Measurements from ENCODE around the gene CAMTA1.

CAMTA1 gene

DNA sequence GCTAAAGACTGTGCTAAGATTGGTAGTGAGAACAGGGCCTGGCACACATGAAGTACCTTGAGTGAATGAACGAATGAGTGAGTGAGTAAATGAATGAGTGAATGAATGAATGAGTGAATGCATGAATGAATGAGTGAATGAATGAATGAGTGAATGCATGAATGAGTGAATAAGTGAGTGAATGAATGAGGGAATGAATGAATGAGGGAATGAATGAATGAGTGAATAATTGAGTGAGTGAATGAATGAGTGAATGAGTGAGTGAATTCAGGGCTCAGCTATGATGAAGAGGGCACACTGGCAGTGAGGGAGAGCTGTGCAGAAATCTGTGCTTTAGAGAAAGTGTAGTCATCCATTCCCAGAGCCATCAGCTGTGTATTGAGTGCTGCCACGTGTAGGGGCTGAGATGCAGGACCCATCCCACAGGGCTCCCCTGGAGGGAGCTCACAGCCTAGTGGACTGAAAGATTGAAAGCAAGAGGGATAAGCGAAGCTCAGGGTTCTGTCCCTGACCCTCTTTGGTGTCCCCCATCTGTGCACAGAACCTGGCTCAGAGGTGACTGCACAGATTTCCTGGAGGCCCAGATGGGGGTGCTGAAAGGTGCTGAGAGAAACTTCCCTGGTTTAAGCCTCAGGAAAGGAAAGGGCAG lies 767.9 kb downstream of the CAMTA1 start:
- DNase-seq, result no peak

DNA sequence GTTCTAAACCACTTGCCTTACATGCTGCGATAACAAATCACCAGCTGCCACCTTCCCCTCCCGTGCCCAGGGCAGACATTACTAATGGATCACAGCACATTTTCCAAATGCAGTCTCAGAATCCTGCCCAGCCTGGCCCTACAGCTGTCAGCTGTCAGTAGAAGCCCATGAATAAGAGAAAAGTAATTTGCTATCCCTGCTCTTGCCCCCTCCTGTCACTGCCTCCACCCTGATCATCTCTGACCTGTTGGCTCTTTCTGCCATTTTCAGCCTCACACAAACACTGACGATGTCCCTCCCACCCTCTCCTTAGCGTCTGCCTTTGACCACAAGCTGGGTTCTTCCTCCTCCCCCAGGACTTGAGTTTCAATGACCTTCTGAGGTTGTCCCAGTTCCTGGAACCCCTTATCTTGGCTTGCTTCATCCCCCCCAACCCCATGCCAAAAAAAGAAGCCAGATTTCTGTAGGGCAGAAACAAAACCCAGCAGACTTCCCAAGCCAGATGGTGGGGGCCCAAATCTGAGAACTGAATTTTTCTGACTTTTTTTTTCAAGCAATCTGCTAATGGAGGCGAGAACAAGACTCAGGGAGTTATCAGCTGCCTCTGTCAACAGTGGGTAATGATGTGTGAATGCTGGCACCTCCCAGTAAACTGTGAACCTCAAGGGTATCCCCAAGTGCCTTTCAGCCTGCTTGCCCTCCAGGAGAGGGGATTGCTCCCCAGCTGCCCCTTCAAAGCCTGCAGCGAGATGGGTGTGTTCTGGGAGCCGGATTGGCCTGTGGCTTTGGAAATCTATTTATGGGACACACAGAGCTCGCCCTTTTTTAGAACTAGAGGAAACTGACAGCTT lies 769.4 kb downstream of the CAMTA1 start:
- peak in 1 of 4 experiments; percentile 18 for DNase-seq

DNA sequence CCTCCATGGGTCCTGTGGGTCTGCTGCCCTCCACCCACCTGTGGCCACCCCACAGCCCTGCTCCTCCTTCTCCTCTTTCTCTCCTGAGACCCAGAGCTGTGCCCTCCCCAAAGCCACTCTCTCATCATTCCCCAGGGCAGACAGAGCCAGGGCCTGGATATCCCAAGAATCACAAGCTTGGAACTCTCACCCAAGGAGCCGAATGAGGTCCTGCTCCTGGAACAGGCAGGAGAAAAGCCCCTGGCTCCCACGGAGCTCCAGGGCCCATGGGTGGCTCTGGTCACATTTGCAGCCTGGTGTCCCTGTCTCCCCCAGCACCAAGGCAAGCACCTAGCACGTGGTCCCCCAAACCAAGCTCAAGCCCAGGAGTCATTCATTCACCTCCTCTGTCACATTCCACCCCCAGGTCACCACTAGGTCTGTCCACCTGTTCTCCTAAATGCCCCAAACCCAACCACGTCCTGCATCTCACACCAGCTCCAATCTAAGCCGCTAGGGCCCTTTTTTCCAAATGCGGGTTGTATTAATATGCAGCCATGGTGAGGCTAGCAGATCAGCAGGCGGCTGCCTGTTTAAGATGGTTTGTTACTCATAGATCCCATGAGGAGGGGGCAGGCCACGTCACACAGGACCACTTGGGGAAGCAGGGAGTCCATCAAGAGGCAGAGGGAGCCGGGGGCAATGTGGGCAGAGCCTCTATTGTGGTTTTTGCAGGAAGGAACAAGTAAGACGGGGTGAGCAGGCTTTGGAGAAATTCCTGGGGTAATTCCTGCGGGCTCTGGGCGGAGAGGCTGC lies 770.3 kb downstream of the CAMTA1 start:
- peak in 3 of 4 experiments; percentile 6 to 47 (median 45) for DNase-seq

- DNase-seq, result no peak
These were observed 772.1 kb downstream of the CAMTA1 start for GRCh38 chr1:7557301-7557891.

DNA sequence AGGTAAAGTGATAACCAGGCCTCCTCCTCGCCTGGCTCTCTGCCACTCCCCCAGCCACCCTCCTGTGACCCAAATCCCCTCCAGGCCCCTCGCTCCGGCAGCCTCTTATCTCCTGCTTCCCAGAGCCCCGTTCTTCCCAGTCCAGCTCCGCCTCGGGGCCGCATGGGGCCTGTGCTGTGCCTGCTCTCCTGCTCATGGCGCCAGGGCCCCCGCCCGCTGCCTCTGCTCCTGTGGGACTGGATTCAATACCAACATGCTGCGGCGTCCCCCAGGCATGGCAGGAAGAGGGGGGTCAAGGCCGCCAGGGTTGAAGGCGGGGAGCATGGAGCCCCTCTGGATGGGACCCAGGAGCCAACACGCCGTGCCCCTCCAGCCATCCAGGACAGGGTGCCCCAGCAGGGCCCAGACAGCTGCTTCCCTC lies 772.8 kb downstream of the CAMTA1 start:
- no peak for DNase-seq

- DNase-seq, result no peak
These were observed 773.2 kb downstream of the CAMTA1 start for GRCh38 chr1:7558481-7558880.

GRCh38 chr1:7558921-7559869 lies 773.9 kb downstream of the CAMTA1 start:
- DNase-seq, result no peak

GRCh38 chr1:7560128-7560527 lies 774.9 kb downstream of the CAMTA1 start:
- DNase-seq, result no peak

- DNase-seq, result no peak
These were observed 775.4 kb downstream of the CAMTA1 start for GRCh38 chr1:7560601-7561181.

DNA sequence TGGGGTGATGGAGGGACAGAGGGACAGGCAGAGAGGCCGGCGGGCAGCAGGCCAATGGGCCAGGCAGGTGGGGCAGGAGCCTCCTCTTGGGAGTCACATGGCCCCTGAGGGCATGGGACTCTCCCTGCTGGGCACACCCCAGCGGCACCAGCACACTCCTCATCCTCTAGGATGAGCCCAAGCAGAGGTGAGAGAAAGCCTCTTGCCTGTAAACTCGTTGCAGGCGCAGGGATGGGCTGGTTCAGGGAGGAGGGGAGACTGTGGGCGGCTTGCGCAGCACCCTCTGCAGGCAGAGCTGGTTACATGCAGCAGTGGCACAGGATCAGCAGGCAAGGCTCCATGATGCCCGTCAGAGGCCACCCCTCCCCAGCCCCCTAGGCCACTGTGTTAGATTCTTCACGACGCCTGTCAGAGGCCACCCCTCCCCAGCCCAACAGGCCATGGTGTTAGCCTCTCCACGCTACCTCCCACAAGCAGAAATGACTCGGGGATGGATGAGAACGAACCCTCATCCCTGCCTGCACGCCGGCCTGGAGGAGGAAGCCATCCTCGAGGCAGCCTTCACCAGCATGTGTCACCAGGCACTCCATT lies 776.2 kb downstream of the CAMTA1 start:
- peak in 2 of 4 experiments; percentile 24 to 25 for DNase-seq

DNA sequence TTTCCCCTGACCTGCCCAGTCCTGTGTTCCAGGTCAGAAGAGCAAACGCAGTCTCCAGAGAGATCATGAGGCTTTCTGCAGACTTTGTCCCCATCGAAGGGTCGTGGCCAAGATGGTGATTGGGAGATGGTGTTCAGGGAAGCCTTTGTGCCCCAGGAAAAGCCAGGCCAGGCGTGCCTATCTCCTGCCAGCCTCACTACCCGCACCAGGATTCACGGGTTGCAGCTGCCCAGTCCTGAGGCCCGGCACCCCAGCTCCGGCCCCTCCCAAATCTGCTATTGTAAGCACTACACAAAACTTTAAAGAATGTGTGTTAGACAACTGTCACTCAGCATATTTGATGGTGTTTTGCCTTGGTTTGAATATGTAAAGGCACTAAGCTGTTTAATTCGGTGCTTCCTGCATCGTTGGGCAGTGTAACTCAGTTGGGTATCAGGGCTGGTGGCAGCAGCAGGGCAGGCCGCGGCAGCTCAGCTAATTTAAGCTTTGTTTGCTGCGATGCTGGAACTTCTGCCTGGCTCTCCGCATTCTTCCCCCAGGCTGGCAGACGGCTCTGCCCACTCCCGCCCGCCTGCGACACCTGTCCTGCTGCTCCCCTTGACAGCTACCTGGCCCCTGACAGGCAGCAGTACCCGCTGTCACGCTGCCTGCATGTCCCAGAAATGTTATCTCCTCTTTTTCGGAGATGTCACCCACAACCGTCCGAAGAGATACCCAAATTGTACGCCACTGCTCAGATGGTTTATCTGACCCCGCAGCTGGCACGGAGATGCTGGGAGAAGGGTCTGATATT lies 776.9 kb downstream of the CAMTA1 start:
- DNase-seq, result no peak

DNA sequence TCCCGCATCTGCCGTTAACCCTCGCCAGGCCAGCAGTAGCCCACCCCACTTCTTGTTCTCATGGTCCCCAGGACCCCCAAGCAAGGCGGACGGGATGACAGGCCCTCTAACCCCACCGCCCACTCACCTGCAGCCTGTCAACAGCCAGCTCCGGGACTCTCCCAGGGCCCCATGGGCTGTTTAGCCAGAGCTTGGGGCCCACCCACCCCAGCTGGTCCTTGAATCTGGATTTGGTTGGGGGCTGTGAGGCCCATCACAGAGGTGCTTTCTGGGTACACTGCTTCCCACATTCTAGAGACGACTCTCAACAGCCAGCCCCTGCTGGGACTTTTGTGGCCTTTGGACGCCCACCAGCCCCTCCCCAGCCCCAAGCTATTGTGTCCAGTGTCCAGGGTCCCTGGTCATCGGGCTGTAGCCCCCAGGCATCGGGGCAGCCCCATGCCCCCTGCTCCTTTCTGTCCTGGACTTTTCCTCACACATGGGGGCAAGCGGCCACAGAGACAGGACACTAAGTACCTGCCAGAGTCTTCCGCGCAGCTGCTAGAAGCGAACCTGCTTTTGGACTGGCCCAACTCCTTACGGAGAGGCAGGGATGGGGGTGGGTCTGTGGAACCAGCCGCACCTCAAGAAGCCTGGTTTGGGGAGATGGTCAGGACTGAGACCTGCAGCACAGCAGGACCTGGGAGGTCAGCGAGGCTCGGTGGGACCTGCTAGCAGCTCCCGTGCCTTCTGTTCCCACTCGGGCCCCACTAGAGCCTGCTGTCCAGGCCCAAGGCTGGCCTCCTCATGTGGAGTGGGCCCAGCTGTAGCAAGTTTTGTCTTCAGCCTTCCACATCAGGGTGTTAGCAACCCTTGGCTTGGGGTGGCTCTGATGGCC lies 777.7 kb downstream of the CAMTA1 start:
- DNase-seq, result no peak

GRCh38 chr1:7564137-7564536 lies 778.9 kb downstream of the CAMTA1 start:
- no peak for DNase-seq

DNA sequence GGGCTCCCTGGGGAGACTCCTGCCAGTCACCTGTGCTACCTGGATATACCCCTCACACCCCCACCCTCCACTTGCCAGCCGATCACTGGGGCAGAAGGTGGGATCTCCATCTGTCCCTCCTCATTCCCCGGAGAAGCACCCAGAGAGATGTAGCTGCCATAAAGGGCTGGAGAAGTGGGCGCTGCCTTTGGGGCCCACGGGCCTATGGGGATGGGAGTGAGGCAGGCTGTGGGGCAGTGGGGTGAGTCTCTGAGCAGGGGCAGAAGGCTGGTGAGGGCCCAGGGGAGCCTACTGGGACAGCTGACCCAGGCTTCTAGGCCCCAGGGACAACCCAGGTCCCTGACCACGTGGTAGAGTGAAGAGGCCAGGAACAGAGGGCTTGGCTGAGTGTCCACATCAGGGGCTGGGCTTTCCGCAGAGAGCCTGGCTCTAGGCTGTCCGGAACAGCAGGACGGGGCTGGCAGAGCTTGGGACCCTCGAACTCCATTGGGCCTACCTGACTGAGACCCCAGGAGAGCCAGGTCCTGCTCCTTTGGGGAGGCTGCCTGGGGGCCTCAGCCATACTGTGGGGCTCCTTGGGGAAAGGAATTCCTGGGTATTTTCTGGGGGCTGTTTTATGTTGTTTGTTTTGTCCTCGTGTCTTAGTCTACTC lies 780.0 kb downstream of the CAMTA1 start:
- DNase-seq, result no peak

DNA sequence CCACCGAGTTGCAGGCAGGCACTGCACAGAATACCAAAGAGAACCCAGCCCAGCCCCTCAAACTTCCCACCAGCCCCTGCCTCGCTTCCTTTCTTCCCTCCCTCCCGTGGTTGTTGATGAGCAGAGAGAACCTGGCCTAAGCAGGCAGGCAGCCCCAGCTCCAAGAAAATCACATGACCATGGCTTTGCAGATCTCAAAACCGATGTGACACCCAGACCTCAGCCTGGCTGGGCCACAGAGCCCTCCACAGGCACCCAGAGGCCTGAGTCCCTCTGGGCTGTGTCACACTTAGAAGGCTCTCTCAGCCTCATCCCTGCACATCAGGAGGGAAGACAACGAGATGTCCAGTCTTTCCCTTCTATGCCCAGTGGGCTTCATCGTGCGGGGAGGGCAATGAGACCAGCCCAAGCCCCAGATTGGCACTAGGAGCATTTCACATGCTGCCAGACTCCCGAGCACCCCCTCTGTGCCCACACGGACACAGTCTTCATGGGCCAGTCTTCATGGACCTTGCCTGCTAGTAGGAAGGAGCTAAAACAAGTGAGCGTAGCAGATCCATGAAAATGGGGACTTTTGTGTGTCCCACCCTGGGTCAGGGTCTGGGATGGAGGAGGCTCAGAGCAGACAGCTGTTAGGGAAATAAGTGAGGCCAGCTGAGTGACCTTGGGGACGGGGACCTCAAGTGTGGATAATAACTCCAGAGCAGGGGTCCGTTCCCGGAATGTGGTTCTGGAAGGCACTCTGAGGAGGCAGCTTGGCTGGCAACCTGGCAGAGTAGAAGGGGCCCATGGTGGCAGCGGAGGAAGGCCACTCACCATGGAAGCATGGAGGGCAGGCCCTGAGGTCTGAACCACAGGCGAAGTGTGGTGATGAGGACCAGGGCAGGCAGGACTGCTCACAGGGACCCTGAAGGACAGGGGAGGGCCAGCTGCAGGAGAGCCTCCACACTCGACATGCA lies 781.4 kb downstream of the CAMTA1 start:
- no peak for DNase-seq

GRCh38 chr1:7567376-7567775 lies 782.1 kb downstream of the CAMTA1 start:
- DNase-seq, result no peak

- DNase-seq, result no peak
These were observed 782.8 kb downstream of the CAMTA1 start for GRCh38 chr1:7568053-7568452.

Measured in suppressor macrophage (primary cell).